Gastrocnemius medialis (tissue), 4 donors: ENCODE results near the gene DLG1. TPM values are rescaled to one million over a fixed set of nuclear protein-coding genes. Genes with fewer than 3 reads are reported as not detected.

Source experiments
- ATAC-seq, 2 donors: fragments of 150-250 bp; one replicate each; pipeline ENCODE4 v1.9.1; 2016
- DNase-seq, 2 donors: peaks; one replicate each; pipeline ENCODE4 v3.0.0-alpha.2; 2019
- H3K27ac ChIP-seq, 4 donors: fragments of 200-600 bp; sonication (generic); 1 replicate in 1 of 4; 2 replicates in 3 of 4; pipeline ENCODE4 v1.5.1; 2016 to 2018; ENCODE audit warnings: mild to moderate bottlenecking in 2 of 4, moderate library complexity in 1 of 4
- H3K27me3 ChIP-seq, 3 donors: fragments of 200-600 bp; sonication (generic) in 2 of 3; 1 replicate in 1 of 3; 2 replicates in 2 of 3; pipeline versions ENCODE4 v1.5.1 to v1.6.0; 2016 to 2019; ENCODE audit warnings: mild to moderate bottlenecking in 1 of 3, moderate library complexity in 1 of 3
- H3K36me3 ChIP-seq, 2 donors: fragments of 200-600 bp; sonication (generic) in 1 of 2; one replicate each; pipeline ENCODE4 v1.5.1; 2017 to 2018
- H3K4me1 ChIP-seq, 2 donors: fragments of 200-600 bp; sonication (generic) in 1 of 2; one replicate each; pipeline ENCODE4 v1.5.1; 2016 to 2017; ENCODE audit warnings: mild to moderate bottlenecking in 2 of 2
- H3K4me3 ChIP-seq, 4 donors: fragments of 200-600 bp; sonication (generic) in 3 of 4; 1 replicate in 1 of 4; 2 replicates in 3 of 4; pipeline ENCODE4 v1.5.1; 2016 to 2019; ENCODE audit warnings: mild to moderate bottlenecking in 2 of 4
- H3K9me3 ChIP-seq, 3 donors: fragments of 200-600 bp; sonication (generic) in 2 of 3; 1 replicate in 1 of 3; 2 replicates in 2 of 3; pipeline ENCODE4 v1.5.1; 2016 to 2019
- POLR2A ChIP-seq, 2 donors: fragments of 450-650 bp; IDR thresholded peaks; one replicate each; pipeline ENCODE4 v1.6.1; 2017; ENCODE audit warnings: antibody characterized with exemption in 2 of 2, mild to moderate bottlenecking in 2 of 2, moderate library complexity in 2 of 2
- in situ Hi-C, 4 donors: fragments of 200-750 bp; cut with MboI; loops; one replicate each; pipeline versions ENCODE4 v1.15.0 to v1.8.0; 2017; ENCODE audit warnings: low sequenced_read_pairs in 4 of 4
- intact Hi-C: fragments of 100-400 bp; cut with DNase I; formaldehyde crosslinking; loops from one replicate; pipeline ENCODE4 v1.15.1; 2023; ENCODE audit warnings: low total_unique reads
- total RNA-seq, 4 donors: library from RNA; depleted of rRNA; stranded (reverse); fragments of >200 nt; gene quantifications; one replicate each; pipeline versions ENCODE4 v1.1.0 to v1.2.3, GENCODE V29; 2016
- TF ChIP-seq, protein P1 (sequence below), 5 experiments: fragments of 450-650 bp in 3 of 5; fragments of 200-600 bp in 2 of 5; sonication (generic) in 2 of 5; IDR thresholded peaks in 4 of 5; conservative IDR thresholded peaks in 1 of 5; 1 replicate in 4 of 5; 2 replicates in 1 of 5; pipeline ENCODE4 v1.5.1; 2016 to 2019; ENCODE audit warnings: antibody characterized with exemption in 5 of 5, mild to moderate bottlenecking in 3 of 5, moderate library complexity in 3 of 5

DLG1 gene
- total RNA-seq, 4 donors from 2014 or later = 41.4 to 112 (median 61.1) TPM

DNA sequence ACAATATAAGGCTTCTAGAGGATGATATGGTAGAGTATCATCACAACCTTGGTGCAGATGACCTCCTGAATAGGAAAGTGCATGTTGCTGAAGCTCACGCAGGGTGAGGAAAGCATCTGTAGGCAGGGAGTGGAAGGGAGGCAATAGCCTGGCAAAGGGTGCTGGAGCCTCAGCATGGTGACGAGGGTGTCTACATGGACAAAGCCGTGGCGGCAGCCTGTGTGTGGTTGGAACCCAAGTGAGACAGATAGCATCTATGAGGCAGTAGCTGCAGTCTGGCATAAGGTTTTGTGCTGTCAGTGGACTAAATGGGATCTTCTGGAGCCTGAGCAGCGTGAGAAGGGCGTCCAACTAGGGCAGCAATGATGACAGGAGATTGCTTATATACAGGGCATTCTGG lies 132.5 kb downstream of the DLG1 start:
- intact Hi-C loops = no loop called here
- Histone ChIP-seq H3K36me3 (no peaks in the 10 kb centered on the region), H3K4me3 (no peak overlapping the region), H3K27ac (no peak overlapping the region), H3K4me1 (peaks cover 0 to 4% of the 10 kb centered on the region in 2 donors), H3K27me3 (no peaks in the 10 kb centered on the region), H3K9me3 (no peaks in the 10 kb centered on the region)
- TF ChIP-seq, protein P1, sequence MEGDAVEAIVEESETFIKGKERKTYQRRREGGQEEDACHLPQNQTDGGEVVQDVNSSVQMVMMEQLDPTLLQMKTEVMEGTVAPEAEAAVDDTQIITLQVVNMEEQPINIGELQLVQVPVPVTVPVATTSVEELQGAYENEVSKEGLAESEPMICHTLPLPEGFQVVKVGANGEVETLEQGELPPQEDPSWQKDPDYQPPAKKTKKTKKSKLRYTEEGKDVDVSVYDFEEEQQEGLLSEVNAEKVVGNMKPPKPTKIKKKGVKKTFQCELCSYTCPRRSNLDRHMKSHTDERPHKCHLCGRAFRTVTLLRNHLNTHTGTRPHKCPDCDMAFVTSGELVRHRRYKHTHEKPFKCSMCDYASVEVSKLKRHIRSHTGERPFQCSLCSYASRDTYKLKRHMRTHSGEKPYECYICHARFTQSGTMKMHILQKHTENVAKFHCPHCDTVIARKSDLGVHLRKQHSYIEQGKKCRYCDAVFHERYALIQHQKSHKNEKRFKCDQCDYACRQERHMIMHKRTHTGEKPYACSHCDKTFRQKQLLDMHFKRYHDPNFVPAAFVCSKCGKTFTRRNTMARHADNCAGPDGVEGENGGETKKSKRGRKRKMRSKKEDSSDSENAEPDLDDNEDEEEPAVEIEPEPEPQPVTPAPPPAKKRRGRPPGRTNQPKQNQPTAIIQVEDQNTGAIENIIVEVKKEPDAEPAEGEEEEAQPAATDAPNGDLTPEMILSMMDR (IDR thresholded peaks at IDR 0.05 in 4 of 5, conservative IDR thresholded peaks at IDR 0.05 in 1 of 5) = no peak
- TF ChIP-seq POLR2A (IDR thresholded peaks at IDR 0.05) = no peak
- DNase-seq (no peak), ATAC-seq (no peak)
- in situ Hi-C loops = no loop called here

GRCh38 chr3:197155046-197155445 lies 143.4 kb downstream of the DLG1 start:
- Histone ChIP-seq H3K27me3 (no peaks in the 10 kb centered on the region), H3K9me3 (no peaks in the 10 kb centered on the region), H3K4me1 (peaks cover 12 to 15% of the 10 kb centered on the region in 2 donors), H3K36me3 (peaks cover 0 to 4% of the 10 kb centered on the region in 2 donors), H3K27ac (no peak overlapping the region), H3K4me3 (no peak overlapping the region)
- TF ChIP-seq, protein P1 (IDR thresholded peaks at IDR 0.05 in 4 of 5, conservative IDR thresholded peaks at IDR 0.05 in 1 of 5) = no peak
- TF ChIP-seq POLR2A (IDR thresholded peaks at IDR 0.05) = no peak
- intact Hi-C loops = no loop called here
- no peak for DNase-seq
- in situ Hi-C loops = no loop called here
- ATAC-seq = no peak

- ATAC-seq (peak; percentile 84 to 85), DNase-seq (peak; percentile 41 to 49)
- intact Hi-C loops (no loop called here), in situ Hi-C loops (no loop called here)
- no peaks in the 10 kb centered on the region for H3K27me3 ChIP-seq
- TF ChIP-seq, protein P1 (IDR thresholded peaks at IDR 0.05 in 4 of 5, conservative IDR thresholded peaks at IDR 0.05 in 1 of 5) = no peak
- TF ChIP-seq POLR2A (IDR thresholded peaks at IDR 0.05) = no peak
- H3K4me3 ChIP-seq = no peak overlapping the region
- H3K27ac ChIP-seq = no peak overlapping the region
- H3K36me3 ChIP-seq = peaks cover 0 to 4% of the 10 kb centered on the region in 2 donors
- peaks cover 15% of the 10 kb centered on the region in 2 donors for H3K4me1 ChIP-seq
- no peaks in the 10 kb centered on the region for H3K9me3 ChIP-seq
Measured at GRCh38 chr3:197151580-197151979, 146.8 kb downstream of the DLG1 start.

DNA sequence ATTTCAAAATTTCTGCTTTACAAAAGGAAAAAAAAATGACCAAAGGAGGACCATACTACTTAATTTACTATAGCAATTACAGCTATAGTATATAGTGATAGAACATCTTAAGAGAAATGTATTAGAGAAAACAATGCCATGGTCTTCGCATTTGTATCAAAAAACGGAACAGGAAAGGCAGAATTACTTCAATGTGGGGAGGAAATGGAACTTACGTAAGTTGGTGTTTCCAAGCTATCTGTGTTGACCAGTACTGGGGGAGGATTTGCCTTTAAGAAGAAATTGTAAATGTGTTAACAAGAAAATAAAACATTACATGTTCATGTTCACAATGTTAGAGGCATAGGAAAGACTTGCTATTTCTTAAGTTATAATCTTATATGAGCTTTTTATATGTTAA lies 148.9 kb downstream of the DLG1 start:
- H3K4me3 ChIP-seq = no peak overlapping the region
- no peaks in the 10 kb centered on the region for H3K27me3 ChIP-seq
- no peak overlapping the region for H3K27ac ChIP-seq
- DNase-seq (no peak), ATAC-seq (no peak)
- no peaks in the 10 kb centered on the region for H3K36me3 ChIP-seq
- TF ChIP-seq, protein P1 (IDR thresholded peaks at IDR 0.05 in 4 of 5, conservative IDR thresholded peaks at IDR 0.05 in 1 of 5) = no peak
- no peak for TF ChIP-seq POLR2A (IDR thresholded peaks at IDR 0.05)
- H3K4me1 ChIP-seq = peaks cover 15% of the 10 kb centered on the region in 2 donors
- intact Hi-C loops = no loop called here
- no peaks in the 10 kb centered on the region for H3K9me3 ChIP-seq
- in situ Hi-C loops = no loop called here

- intact Hi-C loops = no loop called here
- no peaks in the 10 kb centered on the region for H3K4me1 ChIP-seq
- peaks cover 0 to 6% of the 10 kb centered on the region in 2 donors for H3K36me3 ChIP-seq
- no peak for DNase-seq
- H3K4me3 ChIP-seq = no peak overlapping the region
- no peak for ATAC-seq
- H3K9me3 ChIP-seq = no peaks in the 10 kb centered on the region
- no peaks in the 10 kb centered on the region for H3K27me3 ChIP-seq
- TF ChIP-seq POLR2A (IDR thresholded peaks at IDR 0.05) = no peak
- TF ChIP-seq, protein P1 (IDR thresholded peaks at IDR 0.05 in 4 of 5, conservative IDR thresholded peaks at IDR 0.05 in 1 of 5) = no peak
- in situ Hi-C loops = no loop called here
- H3K27ac ChIP-seq = no peak overlapping the region
Measured at GRCh38 chr3:197144188-197144587, 154.2 kb downstream of the DLG1 start.
